HG02588 (cell line): ENCODE data around the gene S100A10.

Source experiments
- ATAC-seq: cut with Tn5 transposase; IDR thresholded peaks from one replicate; pipeline ENCODE4 v1.9.1; 2021; ENCODE audit warnings: mild to moderate bottlenecking, moderate library complexity; ENCODE audit not compliant: unreplicated experiment

The S100A10 gene

GRCh38 chr1:151966061-151966460 lies 27.6 kb downstream of the S100A10 start:
- ATAC-seq: no peak

GRCh38 chr1:151964510-151964909 lies 29.1 kb downstream of the S100A10 start:
- no peak for ATAC-seq

- ATAC-seq: no peak
Observed at GRCh38 chr1:151963288-151963687, 30.4 kb downstream of the S100A10 start.

GRCh38 chr1:151961833-151962232 lies 31.8 kb downstream of the S100A10 start:
- ATAC-seq: no peak

GRCh38 chr1:151960780-151961513 lies 32.7 kb downstream of the S100A10 start:
- no peak for ATAC-seq

- no peak for ATAC-seq
Observed at GRCh38 chr1:151958959-151959358, 34.7 kb downstream of the S100A10 start.

- no peak for ATAC-seq
Observed at GRCh38 chr1:151956957-151957497, 36.6 kb downstream of the S100A10 start.

- ATAC-seq: no peak
Observed at GRCh38 chr1:151953409-151954094, 40.1 kb downstream of the S100A10 start.

- no peak for ATAC-seq
Observed at GRCh38 chr1:151952811-151953210, 40.8 kb downstream of the S100A10 start.

GRCh38 chr1:151949371-151950193 lies 44.1 kb downstream of the S100A10 start:
- ATAC-seq: no peak

GRCh38 chr1:151948506-151948905 lies 45.2 kb downstream of the S100A10 start:
- ATAC-seq: no peak

GRCh38 chr1:151947140-151947539 lies 46.5 kb downstream of the S100A10 start:
- ATAC-seq: no peak

GRCh38 chr1:151945725-151946722 lies 47.6 kb downstream of the S100A10 start:
- peak; percentile 70 for ATAC-seq

GRCh38 chr1:151944857-151945575 lies 48.6 kb downstream of the S100A10 start:
- ATAC-seq: no peak

GRCh38 chr1:151944126-151944856 lies 49.4 kb downstream of the S100A10 start:
- ATAC-seq: no peak

- ATAC-seq: no peak
Observed at GRCh38 chr1:151943591-151943990, 50.1 kb downstream of the S100A10 start.

GRCh38 chr1:151942882-151943281 lies 50.8 kb downstream of the S100A10 start:
- no peak for ATAC-seq

- ATAC-seq: no peak
Observed at GRCh38 chr1:151940541-151940940, 53.1 kb downstream of the S100A10 start.

- no peak for ATAC-seq
Observed at GRCh38 chr1:151939779-151940178, 53.9 kb downstream of the S100A10 start.
